Measurements from ENCODE around the gene ITCH.
"Not testable (repeated sequence)": the region's sequence is repeated elsewhere in the genome, so short reads cannot be mapped to it uniquely, and the experiment has no call there.

Gene ITCH

GRCh38 chr20:34363062-34363464, at the start of gene ITCH:
ITCH (plus strand) TSS chr20:34363273; CDS start chr20:34393812, 30,539 bp downstream.
- DNase-seq: peak; percentile 94

GRCh38 chr20:34315236-34315635, 47.8 kb upstream of the ITCH start:
- DNase-seq: no peak

- DNase-seq: no peak
Observed at GRCh38 chr20:34316196-34316814, 46.8 kb upstream of the ITCH start.

- DNase-seq: no peak
Observed at GRCh38 chr20:34318609-34319443, 44.2 kb upstream of the ITCH start.

GRCh38 chr20:34320861-34321260, 42.2 kb upstream of the ITCH start:
- no peak for DNase-seq

- DNase-seq: no peak
Observed at GRCh38 chr20:34322267-34323105, 40.6 kb upstream of the ITCH start.

GRCh38 chr20:34324541-34324940, 38.5 kb upstream of the ITCH start:
- DNase-seq: no peak

GRCh38 chr20:34328207-34328606, 34.9 kb upstream of the ITCH start:
- DNase-seq: not testable (repeated sequence)

- no peak for DNase-seq
Observed at GRCh38 chr20:34328928-34329677, 34.0 kb upstream of the ITCH start.

- not testable (repeated sequence) for DNase-seq
Observed at GRCh38 chr20:34330861-34331544, 32.1 kb upstream of the ITCH start.

- DNase-seq: no peak
Observed at GRCh38 chr20:34331838-34332237, 31.2 kb upstream of the ITCH start.

- no peak for DNase-seq
Observed at GRCh38 chr20:34332262-34332920, 30.7 kb upstream of the ITCH start.

- DNase-seq: no peak
Observed at GRCh38 chr20:34333786-34334185, 29.3 kb upstream of the ITCH start.

GRCh38 chr20:34334654-34335407, 28.2 kb upstream of the ITCH start:
- no peak for DNase-seq

GRCh38 chr20:34337544-34337943, 25.5 kb upstream of the ITCH start:
- no peak for DNase-seq

- DNase-seq: no peak
Observed at GRCh38 chr20:34337982-34338726, 24.9 kb upstream of the ITCH start.

- DNase-seq: not testable (repeated sequence)
Observed at GRCh38 chr20:34340726-34341125, 22.3 kb upstream of the ITCH start.

GRCh38 chr20:34341199-34341598, 21.9 kb upstream of the ITCH start:
- DNase-seq: not testable (repeated sequence)

GRCh38 chr20:34343458-34344211, 19.4 kb upstream of the ITCH start:
- DNase-seq: no peak

Measured in stimulated activated CD4-positive, alpha-beta T cell treated with anti-CD3 and anti-CD28 coated beads, Interleukin-1b, Interleukin-23, amount 100 ng/mL, for 48 hours (primary cell).